HG03558 (cell line): Measurements from ENCODE around the gene APBA2.

Source experiments
- ATAC-seq: cut with Tn5 transposase; IDR thresholded peaks from one replicate; pipeline ENCODE4 v1.9.1; 2021; ENCODE audit warnings: moderate number of reproducible peaks; ENCODE audit not compliant: unreplicated experiment; ENCODE audit errors: extremely low read depth

The APBA2 gene

DNA sequence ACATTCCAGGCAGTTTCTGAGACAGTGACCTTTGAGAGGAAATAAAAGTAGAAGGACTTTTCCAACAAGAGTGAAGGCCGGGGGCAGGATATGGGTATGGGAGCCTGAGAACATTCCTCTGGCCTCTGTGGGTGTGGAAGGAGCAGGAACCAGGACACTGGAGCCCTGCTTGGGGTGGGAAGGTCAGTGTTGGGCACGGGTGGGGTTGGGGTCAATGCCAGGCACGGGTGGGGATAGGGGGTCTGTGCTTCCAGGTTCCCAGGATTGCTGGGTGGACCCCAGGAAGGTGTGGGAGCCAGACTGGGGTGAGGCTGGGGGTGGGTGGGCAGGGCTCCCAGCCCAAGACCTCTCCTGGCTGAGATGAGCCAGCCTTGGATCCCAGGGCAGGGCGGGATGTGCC is 220.3 kb downstream of the APBA2 start:
- ATAC-seq, result no peak

DNA sequence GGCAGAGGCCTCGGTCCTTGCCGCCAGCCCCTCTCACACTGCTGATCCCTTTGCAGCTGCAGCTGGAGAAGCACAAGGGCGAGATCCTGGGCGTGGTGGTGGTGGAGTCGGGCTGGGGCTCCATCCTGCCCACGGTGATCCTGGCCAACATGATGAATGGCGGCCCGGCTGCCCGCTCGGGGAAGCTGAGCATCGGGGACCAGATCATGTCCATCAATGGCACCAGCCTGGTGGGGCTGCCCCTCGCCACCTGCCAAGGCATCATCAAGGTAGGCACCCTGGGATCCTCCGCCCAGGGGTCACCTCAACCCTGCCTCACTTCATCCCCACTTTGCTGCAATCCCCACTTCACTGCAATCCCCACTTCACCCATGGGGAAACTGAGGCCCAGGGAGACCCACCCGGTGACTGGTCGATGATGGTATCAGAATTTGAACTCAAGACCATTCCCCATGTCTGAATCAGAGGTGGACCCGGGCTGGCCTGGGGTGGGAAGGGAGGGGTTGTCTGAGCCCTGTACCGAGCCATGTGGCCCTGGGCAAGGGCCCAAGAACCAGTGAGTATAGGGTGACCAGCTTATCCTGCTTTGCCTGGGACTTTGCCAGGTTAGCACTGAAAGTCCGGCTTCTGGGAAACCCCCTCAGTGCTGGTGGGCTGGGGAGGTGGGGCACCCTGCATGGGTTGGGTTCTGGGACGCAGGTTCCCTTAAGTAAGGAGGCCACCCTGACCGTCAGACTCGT is 220.9 kb downstream of the APBA2 start:
- ATAC-seq, result no peak

DNA sequence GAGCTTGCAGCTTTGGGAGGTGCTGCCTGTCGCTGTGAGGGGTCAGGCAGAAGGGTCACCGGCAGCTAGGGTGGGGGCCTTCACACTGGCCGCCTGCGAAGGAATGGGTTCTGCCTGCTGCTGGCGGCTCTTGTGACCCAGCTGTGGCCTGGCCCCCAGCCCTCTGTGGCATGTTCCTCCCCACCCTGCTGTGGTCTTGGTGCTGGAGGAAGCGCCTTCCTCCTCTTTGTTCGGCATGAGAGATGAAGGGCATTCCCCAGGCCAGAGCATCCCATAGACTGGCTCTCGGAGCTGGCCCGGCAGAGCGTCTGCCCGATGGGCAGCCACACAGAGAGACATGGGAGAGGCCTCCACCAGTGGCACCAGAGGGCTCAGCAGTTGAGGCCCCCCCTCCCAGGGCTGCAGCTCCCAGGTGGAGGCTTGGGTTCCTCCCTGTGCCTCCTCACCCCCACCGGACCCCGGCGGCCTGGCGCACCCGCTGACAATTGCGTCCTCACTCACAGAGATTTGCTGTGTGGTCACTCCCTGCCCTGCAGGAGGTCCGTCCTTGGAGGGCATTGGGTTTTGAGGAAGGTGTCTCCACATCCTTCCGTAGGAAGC is 221.6 kb downstream of the APBA2 start:
- no peak for ATAC-seq

DNA sequence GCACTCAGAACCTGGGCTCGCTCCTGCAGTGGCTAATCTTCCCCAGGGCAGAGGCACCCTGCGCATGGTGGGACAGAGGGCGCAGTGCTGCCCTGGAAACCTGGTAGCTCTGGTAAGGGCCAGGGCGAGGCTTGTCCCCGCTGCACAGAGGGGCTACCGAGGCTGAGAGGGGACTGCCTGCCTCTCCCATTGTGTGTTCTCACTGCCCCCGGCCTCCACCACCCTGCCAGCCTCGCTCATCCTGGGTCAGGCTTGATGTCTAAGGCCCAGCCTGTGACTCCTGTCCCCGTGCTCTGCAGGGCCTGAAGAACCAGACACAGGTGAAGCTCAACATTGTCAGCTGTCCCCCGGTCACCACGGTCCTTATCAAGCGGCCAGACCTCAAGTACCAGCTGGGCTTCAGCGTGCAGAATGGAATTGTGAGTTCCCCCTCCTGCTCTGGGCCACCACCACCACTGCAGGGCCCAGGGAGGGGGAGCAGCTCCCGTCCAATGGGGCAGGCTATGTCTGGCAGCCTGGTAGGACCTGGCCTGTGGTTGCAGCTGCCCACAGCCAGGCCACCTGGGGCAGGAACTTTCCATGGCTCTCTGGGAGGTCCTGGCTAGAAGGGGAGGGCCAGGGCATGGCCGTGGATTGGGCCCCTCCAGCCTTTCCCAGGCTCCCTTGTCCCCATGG is 222.3 kb downstream of the APBA2 start:
- no peak for ATAC-seq

DNA sequence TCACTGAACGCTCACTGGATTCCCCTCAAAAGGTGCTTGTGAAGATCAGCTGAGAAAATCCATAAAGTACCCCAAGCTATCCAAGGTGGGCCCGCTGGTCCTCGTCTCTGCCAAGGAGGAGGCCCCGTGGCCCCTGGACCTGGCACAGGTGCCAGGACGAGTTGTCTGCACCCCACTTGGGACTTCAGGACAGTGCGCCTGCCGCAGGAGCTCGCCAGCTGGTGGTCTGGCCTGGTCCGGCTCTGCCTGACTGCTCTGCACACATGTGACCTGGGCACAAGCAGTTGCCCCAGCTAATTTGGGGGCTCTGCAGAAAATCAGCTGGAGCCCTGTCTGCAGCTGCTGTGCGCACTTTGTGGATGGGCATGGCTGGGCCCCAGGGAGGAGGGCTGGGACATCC is 224.0 kb downstream of the APBA2 start:
- no peak for ATAC-seq

DNA sequence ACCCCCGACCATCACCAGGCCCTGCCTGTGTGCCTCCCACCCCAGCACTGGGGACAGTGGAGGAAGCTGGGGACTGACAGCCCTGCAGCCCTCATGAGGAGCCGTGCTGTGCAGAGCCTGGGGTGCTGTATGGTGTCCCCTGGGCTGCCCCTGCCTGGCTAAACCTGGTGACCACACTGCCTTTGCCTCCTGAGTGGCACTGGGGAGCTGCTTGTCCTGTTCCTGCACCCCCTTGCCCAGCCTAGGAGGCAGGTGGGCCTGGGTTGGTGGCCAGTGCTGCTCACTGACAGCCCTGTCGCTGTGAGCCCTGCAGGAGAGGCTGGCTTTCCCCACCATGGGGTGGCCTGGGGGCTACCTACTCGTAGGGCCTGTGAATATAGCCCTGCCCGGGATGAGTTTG is 224.4 kb downstream of the APBA2 start:
- no peak for ATAC-seq

DNA sequence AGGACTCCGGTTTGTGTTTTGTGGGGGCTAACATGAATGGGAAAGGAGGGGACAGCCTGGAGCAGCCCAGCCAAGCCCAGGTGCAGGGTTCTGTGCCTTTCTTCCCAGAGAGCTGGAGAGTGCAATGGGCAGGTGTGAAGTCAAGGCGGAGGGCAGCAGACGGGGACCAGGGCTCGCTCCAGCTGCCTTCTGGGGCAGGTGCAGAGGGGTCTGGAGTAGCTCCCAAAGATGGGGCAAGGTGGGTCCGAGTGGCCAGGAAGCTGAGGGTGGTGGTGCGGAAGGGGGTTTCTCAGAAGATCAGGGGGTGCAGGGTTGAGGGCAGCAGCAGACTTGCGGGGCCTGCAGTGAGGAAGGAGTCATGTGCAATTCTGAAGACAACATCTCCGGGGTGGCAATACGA is 225.0 kb downstream of the APBA2 start:
- ATAC-seq, result no peak

DNA sequence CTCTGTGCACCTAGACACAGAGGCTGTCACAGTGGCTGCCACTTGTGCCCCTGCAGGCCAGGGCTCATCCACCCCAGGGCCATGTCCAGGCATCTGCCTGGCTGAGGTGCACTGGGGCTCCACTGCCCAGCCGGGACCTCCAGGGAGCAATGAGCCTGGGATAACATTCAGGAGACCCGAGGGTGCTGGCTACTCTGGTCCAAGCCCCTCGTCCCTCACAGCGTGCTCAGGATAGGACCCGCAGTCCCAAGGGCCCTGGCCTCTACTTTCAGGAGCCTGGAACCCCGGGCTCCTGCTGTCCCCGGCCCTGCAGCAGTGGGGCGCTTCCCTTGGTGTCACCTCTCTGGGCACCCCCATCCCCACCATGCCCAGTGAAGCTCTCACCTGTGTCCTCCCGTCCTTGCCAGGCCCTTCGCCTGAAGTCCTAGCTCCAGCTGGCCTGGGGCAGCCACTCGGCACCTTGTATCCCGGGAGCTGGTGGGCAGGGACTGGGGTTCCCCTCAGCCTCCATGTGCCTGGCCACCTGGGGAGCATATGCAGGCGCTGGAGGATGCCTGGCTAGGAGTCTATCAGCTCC is 226.0 kb downstream of the APBA2 start:
- ATAC-seq, result no peak

DNA sequence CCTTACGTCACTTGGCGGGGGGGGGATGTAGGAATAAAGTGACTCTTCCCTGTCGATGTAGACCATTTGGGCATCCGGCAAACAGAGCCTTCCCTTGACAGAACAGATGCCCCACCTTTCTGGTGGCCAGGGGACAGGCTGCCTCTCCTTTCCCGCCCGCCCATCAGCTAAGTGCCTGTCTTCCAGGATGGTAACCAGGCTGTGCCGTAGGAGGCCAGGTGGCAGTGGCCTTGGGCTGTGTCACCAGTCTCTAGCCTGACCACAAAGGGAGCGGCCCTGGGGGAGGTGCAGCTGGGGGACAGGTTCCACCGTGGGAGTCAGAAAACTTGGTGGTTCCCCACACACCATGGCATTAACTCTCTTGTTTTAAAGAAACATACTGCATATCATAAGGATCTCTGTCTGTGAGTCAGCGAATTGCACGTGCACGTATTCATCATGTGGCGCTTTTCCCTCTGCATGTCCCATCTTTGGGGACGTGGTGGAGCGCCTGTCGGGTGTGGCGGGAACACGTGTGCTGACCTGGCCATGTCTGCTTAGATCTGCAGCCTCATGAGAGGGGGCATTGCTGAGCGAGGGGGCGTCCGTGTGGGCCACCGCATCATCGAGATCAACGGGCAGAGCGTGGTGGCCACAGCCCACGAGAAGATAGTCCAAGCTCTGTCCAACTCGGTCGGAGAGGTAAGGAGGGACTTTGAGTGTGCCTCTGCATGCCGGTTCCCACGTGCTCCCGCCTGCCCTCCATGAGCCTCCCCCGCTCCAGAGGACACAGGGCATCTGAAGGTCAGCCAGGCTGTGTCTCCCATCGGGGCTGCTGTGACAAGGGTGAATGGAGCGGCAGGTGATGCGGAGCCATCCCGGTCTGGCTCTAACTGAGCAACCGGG is 227.8 kb downstream of the APBA2 start:
- no peak for ATAC-seq

DNA sequence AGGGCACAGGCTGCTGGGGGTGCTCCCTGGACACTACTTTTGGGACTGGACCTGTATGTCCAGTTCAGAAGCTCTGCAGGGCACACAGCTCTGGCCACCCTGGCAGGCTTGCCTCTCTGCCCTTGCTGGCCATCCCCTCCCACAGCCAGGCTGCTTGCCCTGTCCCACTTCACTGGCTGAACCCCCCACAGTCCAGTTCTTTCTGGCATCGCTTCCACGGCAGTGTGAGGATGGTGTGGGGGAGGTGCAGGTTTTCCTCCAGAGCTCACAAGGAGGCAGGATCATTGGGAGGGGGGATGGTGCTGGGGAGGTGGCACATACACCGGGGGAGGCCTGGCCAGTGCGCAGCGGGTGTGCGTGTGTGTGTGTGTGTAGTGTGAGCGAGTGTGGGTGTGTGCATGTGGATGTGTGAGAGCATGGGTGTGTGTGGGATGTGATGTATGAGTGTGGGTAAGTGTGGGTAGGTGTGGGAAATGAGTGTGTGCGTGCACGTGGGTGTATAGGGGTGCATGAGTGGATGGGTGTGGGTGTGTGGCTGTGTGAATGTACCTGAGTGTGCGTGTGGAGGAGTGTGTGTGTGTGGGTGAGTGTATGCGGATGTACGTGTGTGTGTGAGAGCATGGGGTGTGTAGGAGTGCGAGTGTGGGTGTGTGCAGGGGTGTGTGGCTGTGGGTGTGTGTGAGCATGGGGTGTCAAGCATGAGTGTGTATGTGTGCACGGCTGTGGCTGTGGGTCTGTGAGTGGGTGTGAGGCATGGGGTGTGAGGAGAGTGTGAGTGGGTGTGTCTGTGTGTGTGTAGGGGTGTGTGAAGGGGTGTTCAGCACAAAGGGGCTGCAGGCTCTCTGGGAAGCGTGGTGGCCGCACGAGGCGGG is 228.7 kb downstream of the APBA2 start:
- no peak for ATAC-seq

DNA sequence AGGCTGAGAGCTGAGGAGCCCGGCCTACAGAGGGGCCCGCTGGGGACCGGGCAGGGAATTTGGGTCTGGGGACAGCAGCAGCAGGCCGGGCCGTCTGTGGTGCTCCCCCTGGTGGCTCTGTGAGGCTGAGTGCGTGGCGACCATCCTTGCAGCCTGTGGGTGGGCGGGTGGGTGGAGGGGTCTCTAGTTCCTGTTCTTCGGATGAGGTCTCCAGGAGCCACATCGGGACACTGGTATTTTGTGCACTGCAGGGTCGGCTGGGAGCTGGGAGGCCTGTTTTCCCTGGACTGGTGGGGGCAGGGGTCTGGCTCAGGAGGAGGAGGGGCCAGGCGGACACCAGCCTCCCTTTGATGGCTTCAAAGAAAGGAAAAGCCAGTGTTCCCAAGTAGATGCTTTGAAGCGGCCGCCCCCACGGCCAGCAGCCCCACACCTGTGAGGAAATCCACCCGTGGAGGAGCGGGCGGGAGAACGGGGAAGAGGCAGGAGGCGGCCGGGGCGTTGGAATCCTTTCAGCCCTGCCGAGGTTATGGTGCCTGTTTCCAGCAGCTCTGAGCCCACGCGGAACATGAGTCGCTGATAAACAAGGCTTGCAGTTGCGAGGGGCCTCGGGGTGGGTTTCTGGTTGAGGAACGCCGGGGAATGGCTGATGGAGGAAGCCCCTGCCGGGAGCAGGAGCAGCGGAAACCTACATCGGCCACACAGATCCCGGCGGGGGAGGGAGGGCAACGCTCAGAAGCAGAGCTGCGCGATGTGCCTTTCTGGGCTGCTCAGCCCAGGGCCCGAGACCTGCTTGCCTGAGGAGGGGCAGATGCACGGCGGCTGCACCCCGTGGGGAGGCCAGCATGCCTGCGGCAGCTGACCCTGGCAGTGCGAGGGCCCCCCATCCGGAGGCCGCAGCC is 229.6 kb downstream of the APBA2 start:
- ATAC-seq, result no peak

DNA sequence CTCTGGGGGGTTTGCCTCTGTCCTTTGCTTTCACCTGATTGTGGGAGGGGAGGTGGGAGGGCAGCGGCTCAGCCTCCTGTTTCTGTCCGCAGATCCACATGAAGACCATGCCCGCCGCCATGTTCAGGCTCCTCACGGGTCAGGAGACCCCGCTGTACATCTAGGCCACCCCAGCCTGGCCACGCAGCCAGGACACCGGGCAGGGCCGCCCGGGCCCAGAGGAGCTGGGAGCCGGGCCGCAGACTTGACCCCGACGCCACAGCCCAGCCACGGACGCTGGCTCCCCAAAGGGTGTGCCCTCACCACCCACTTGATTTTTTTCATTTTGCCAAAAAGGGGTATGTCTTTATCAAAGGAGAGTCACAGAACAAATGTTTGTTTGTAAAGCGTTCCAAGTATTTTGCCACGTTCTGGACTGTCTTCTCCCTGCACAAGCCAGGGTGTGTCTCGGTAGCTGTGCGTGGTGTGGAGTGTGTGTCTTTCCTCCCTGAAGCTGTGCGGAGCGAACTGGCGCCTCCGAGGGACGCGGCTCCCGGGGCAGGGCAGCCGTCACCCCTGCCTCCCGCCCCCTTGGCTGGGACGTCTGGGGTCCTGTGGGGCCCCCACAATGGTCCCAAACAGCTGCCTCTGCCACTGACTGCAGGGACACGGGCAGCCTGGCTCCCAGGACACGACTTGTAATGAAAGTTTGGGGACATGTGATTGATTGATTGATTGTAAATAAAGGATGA is 231.4 kb downstream of the APBA2 start:
- no peak for ATAC-seq

DNA sequence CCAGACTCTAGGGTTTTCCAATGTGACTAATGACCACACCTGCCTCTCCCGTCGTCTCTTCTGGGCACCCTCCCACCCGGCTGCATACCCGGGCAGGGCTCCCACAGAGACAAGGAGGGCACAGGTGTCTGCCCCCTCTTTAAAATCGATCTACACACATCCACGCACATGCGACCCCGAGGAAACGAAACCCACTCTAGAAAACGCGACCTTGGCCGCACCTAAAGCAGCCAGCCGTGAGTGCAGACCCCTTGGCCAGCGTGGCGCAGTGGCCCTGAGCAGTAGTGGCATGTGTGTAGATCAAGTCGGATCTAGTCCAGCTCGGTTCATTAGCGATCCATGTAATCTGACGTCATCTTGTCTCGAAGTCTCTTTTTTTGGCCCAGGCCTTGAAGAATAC is 232.0 kb downstream of the APBA2 start:
- no peak for ATAC-seq

DNA sequence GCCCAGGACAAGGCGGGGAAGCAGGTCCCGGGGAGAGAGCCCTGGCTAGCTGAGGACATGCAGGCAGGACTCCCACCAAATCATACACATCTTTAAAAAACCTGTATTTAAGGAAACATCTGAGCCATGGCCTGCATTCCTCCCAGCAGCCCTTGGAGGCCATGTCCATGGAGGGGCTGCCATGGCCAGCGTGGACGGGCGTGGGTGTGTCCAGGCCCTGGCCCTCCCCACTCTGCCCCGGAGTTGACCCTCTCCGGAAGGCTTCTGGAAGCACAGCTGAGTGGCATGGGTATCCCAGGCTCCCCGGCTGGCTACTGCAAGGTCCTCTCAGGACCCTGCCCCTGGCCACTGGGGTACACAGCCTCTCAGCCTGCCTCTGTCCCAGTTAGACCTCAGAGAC is 234.1 kb downstream of the APBA2 start:
- no peak for ATAC-seq

DNA sequence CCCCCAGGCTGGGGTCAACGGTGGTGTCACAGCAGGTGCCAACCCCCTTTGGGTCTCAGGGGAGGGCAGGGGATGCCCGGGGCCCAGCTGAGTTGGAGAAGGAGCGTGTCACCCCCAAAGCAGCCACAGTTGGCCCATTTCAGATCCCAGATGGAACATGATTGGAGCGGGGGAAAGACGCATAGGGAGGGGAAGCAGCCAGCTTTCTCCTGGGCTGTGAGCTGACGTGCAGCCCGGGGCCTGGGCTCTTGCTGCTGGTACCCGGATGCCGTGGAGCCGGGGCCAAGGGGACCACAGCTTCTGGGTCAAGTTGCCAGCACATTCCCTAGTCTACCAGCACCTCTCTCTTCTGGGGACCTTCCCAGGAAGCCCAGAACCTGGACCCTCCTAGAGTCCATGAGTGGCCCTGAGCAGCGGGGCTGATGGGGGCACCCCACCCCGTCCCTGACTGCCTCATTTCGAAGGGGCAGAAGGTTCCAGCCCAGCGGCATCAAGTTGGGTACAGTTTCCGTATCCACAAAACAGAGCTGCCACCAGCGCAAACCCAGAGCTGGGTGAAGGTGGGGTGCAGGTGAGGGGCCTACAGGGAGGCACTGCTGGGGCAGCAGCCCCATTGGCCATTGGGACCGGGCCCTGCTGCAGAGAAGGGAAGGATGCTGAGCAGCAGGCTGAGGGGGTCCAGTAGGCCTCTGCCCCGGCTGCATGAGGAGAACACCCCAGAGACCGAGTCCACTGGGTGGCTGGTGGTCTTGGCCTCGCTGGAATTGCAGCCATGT is 235.0 kb downstream of the APBA2 start:
- ATAC-seq, result no peak

DNA sequence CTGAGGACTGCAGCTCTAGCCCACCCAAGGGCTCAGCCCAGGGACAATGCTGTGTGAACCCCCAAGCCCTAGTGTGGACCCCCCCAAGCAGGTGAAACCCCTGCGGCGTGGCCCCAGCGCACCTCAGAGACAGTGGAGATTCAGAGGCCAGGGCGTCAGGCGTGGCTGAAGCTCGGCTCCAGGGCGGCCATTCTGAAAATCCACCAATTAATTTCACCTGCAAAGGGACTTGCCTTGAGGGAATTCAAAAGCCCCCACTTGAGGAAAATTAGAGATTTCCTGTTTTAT is 235.5 kb downstream of the APBA2 start:
- no peak for ATAC-seq

DNA sequence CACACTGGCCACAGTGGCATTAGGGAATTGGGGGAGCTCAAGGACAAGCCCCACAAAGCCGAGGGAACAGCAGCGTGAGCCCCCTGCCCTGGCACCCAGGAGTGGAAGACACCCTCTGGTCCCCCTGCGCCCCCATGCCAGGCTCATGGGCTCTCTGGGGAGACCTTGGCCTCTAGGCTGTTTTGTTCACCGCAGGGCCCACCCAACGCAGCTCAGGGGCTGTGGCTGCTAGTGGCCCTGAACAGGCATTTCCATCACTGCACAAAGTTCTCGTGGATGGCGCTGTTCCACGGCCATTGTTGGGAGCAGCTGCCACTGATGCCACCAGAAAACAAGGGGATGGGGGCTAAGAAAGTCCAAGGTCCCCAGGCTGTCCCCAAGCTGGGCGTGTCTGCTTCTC is 236.1 kb downstream of the APBA2 start:
- no peak for ATAC-seq
